GM23338 (cell line): Measurements from ENCODE around the gene POLE. TPM values are rescaled to one million over a fixed set of nuclear protein-coding genes. Genes with fewer than 3 reads are reported as not detected.

ENCODE experiments used
- ATAC-seq: fragments of 200-7000 bp; cut with Tn5 transposase; 3 replicates; pipeline ENCODE4 v1.9.1; 2020
- DNase-seq: peaks from one replicate; pipeline ENCODE4 v3.0.0-alpha.2; 2015; ENCODE audit warnings: low spot score
- H2AFZ ChIP-seq: fragments of 200-600 bp; sonication (generic); 2 replicates; pipeline ENCODE4 v1.8.0; 2016; ENCODE audit warnings: antibody characterized with exemption, mild to moderate bottlenecking, moderate library complexity
- H3F3A ChIP-seq: fragments of 200-600 bp; sonication (generic); replicated peaks from 2 replicates; pipeline ENCODE4 v1.8.0; 2017; ENCODE audit warnings: antibody characterized with exemption, mixed run types, low read depth
- H3K27ac ChIP-seq: fragments of 200-600 bp; sonication (generic); 2 replicates; pipeline ENCODE4 v1.6.1; 2016; ENCODE audit warnings: low read depth
- H3K27me3 ChIP-seq: fragments of 200-600 bp; sonication (generic); 2 replicates; pipeline ENCODE4 v1.8.0; 2016; ENCODE audit warnings: mild to moderate bottlenecking, mixed run types, moderate library complexity; ENCODE audit not compliant: insufficient read depth
- H3K36me3 ChIP-seq: fragments of 200-600 bp; sonication (generic); 2 replicates; pipeline ENCODE4 v1.8.0; 2016; ENCODE audit warnings: mild to moderate bottlenecking; ENCODE audit not compliant: insufficient read depth
- H3K4me1 ChIP-seq: fragments of 200-600 bp; sonication (generic); 2 replicates; pipeline ENCODE4 v1.8.0; 2016; ENCODE audit warnings: mild to moderate bottlenecking, moderate library complexity; ENCODE audit not compliant: insufficient read depth
- H3K4me2 ChIP-seq: fragments of 200-600 bp; sonication (generic); 2 replicates; pipeline ENCODE4 v1.7.1; 2017; ENCODE audit warnings: mixed run types
- H3K4me3 ChIP-seq: fragments of 200-600 bp; sonication (generic); 2 replicates; pipeline ENCODE4 v1.6.1; 2016; ENCODE audit warnings: mixed run types
- H3K79me2 ChIP-seq: fragments of 200-600 bp; sonication (generic); replicated peaks from 2 replicates; pipeline ENCODE4 v1.8.0; 2017; ENCODE audit warnings: mild to moderate bottlenecking; ENCODE audit not compliant: insufficient read depth
- H3K9me2 ChIP-seq: fragments of 200-600 bp; sonication (generic); 2 replicates; pipeline ENCODE4 v1.8.0; 2017; ENCODE audit not compliant: insufficient read depth
- H4K20me1 ChIP-seq: fragments of 200-600 bp; sonication (generic); replicated peaks from 2 replicates; pipeline ENCODE4 v1.8.0; 2017; ENCODE audit warnings: mild to moderate bottlenecking; ENCODE audit not compliant: insufficient read depth
- H3K27ac Mint-ChIP-seq: 2 replicates; pipeline ENCODE4 v1.8.0; 2020; ENCODE audit warnings: inconsistent platforms, mild to moderate bottlenecking, moderate library complexity, mixed read lengths
- H3K27me3 Mint-ChIP-seq: 3 replicates; pipeline ENCODE4 v1.8.0; 2022; ENCODE audit warnings: low read depth, mild to moderate bottlenecking, moderate library complexity, mixed read lengths, inconsistent platforms; ENCODE audit not compliant: insufficient read depth, poor library complexity
- H3K36me3 Mint-ChIP-seq: 3 replicates; pipeline ENCODE4 v1.8.0; 2021; ENCODE audit warnings: low read depth, mild to moderate bottlenecking, inconsistent platforms, moderate library complexity, mixed read lengths
- H3K4me1 Mint-ChIP-seq: 3 replicates; pipeline ENCODE4 v1.8.0; 2020; ENCODE audit warnings: mild to moderate bottlenecking, inconsistent platforms, mixed read lengths
- H3K4me3 Mint-ChIP-seq: 3 replicates; pipeline ENCODE4 v1.8.0; 2021; ENCODE audit warnings: moderate library complexity, mild to moderate bottlenecking, inconsistent platforms, mixed read lengths
- H3K9me3 Mint-ChIP-seq: 3 replicates; pipeline ENCODE4 v1.8.0; 2020; ENCODE audit warnings: moderate library complexity, mild to moderate bottlenecking, inconsistent platforms, mixed read lengths
- CTCF ChIP-seq, 2 experiments: fragments of 200-600 bp in 1 of 2; sonication (generic) in 1 of 2; conservative IDR thresholded peaks; 2 replicates each; pipeline versions ENCODE4 v1.5.1 to v1.6.1; 2016 to 2017; ENCODE audit warnings: antibody characterized with exemption in 2 of 2, low read depth in 2 of 2, mild to moderate bottlenecking in 2 of 2, moderate library complexity in 1 of 2
- ETS1 ChIP-seq: IDR thresholded peaks from 2 replicates; pipeline ENCODE4 v1.6.1; 2016; ENCODE audit warnings: antibody characterized with exemption
- EZH2 ChIP-seq: fragments of 200-600 bp; sonication (generic); IDR thresholded peaks from one replicate; pipeline ENCODE4 v1.8.0; 2017; ENCODE audit warnings: antibody characterized with exemption, mild to moderate bottlenecking, low read depth; ENCODE audit not compliant: unreplicated experiment
- EZH2phosphoT487 ChIP-seq: fragments of 200-600 bp; sonication (generic); IDR thresholded peaks from one replicate; pipeline ENCODE4 v1.8.1; 2018; ENCODE audit warnings: antibody characterized with exemption; ENCODE audit not compliant: unreplicated experiment
- JUNB ChIP-seq: IDR thresholded peaks from one replicate; pipeline ENCODE4 v1.6.1; 2016; ENCODE audit warnings: antibody characterized with exemption; ENCODE audit not compliant: unreplicated experiment
- NANOG ChIP-seq: IDR thresholded peaks from 2 replicates; pipeline ENCODE4 v1.6.1; 2016; ENCODE audit warnings: antibody characterized with exemption, borderline replicate concordance
- POLR2AphosphoS5 ChIP-seq: IDR thresholded peaks from 2 replicates; pipeline ENCODE4 v1.6.1; 2016; ENCODE audit warnings: antibody characterized with exemption, low read depth
- REST ChIP-seq: IDR thresholded peaks from one replicate; pipeline ENCODE4 v1.6.1; 2018; ENCODE audit warnings: antibody characterized with exemption; ENCODE audit not compliant: unreplicated experiment
- STAT1 ChIP-seq: IDR thresholded peaks from one replicate; pipeline ENCODE4 v1.6.1; 2016; ENCODE audit warnings: antibody characterized with exemption; ENCODE audit not compliant: unreplicated experiment
- ZNF331 ChIP-seq: fragments of 250-450 bp; sonication (Bioruptor Pico); IDR thresholded peaks from 2 replicates; pipeline ENCODE4 v1.5.0; 2020; ENCODE audit warnings: low read depth, mild to moderate bottlenecking, moderate library complexity
- polyA plus RNA-seq: library from polyadenylated mRNA; unstranded; fragments of >200 nt; fragmentation: Nextera tagmentation; extraction: Ambion mirVana; gene quantifications from 2 replicates; pipeline ENCODE4 v1.2.1, GENCODE V29; 2016
- total RNA-seq: library from RNA; depleted of rRNA; stranded (reverse); fragments of >200 nt; shearing (Covaris generic); gene quantifications from 2 replicates; pipeline ENCODE4 v1.2.3, GENCODE V29; 2014

POLE gene
- total and polyA plus RNA-seq, 2 experiments from 2014 or later: 33.6 to 125 TPM

GRCh38 chr12:132729541-132730320 is 42.6 kb upstream of the POLE start (continued):
- TF ChIP-seq STAT1: no peak
- no peak for TF ChIP-seq JUNB

- H3K9me3 Mint-ChIP-seq: peaks cover 19% of the 10 kb centered on the region
- Histone ChIP-seq H2AFZ (no peak overlapping the region), H3K4me1 (no peaks in the 10 kb centered on the region), H3K4me2 (no peak overlapping the region), H4K20me1 (peaks cover 19% of the 10 kb centered on the region), H3K9me2 (no peaks in the 10 kb centered on the region), H3F3A (peaks cover 17% of the 10 kb centered on the region), H3K36me3 (peaks cover 19% of the 10 kb centered on the region), H3K27ac (no peak overlapping the region), H3K27me3 (no peaks in the 10 kb centered on the region), H3K79me2 (no peaks in the 10 kb centered on the region), H3K4me3 (no peak overlapping the region)
- H3K36me3 Mint-ChIP-seq: peaks cover 93% of the 10 kb centered on the region
- DNase-seq (no peak), ATAC-seq (no peak)
- no peaks in the 10 kb centered on the region; the same call in 2 of the 3 replicates for H3K4me1 Mint-ChIP-seq
- H3K27me3 Mint-ChIP-seq: peaks cover 29% of the 10 kb centered on the region
- H3K27ac Mint-ChIP-seq: no peak overlapping the region
- H3K4me3 Mint-ChIP-seq: no peak overlapping the region; the same call in 2 of the 3 replicates
- TF ChIP-seq ETS1 (no peak), EZH2phosphoT487 (no peak), STAT1 (no peak), EZH2 (no peak), JUNB (no peak)
Measured at GRCh38 chr12:132728502-132728901, 41.4 kb upstream of the POLE start.

GRCh38 chr12:132727091-132727794 is 40.1 kb upstream of the POLE start:
- H3K27ac Mint-ChIP-seq: no peak overlapping the region
- Histone ChIP-seq H4K20me1 (peaks cover 21% of the 10 kb centered on the region), H3K4me2 (no peak overlapping the region), H3K36me3 (peaks cover 19% of the 10 kb centered on the region), H3F3A (peaks cover 17% of the 10 kb centered on the region), H3K79me2 (no peaks in the 10 kb centered on the region; the same call in 1 of the 2 replicates), H2AFZ (no peak overlapping the region), H3K4me1 (no peaks in the 10 kb centered on the region), H3K4me3 (no peak overlapping the region), H3K9me2 (no peaks in the 10 kb centered on the region), H3K27ac (no peak overlapping the region), H3K27me3 (no peaks in the 10 kb centered on the region)
- H3K27me3 Mint-ChIP-seq: peaks cover 29% of the 10 kb centered on the region
- DNase-seq (no peak), ATAC-seq (no peak)
- H3K4me3 Mint-ChIP-seq: no peak overlapping the region
- no peaks in the 10 kb centered on the region; the same call in 2 of the 3 replicates for H3K4me1 Mint-ChIP-seq
- H3K9me3 Mint-ChIP-seq: peaks cover 19% of the 10 kb centered on the region
- H3K36me3 Mint-ChIP-seq: peaks cover 93% of the 10 kb centered on the region
- TF ChIP-seq REST: no peak
- no peak for TF ChIP-seq POLR2AphosphoS5
- TF ChIP-seq NANOG: no peak
- TF ChIP-seq ZNF331: no peak
- no peak for TF ChIP-seq STAT1
- TF ChIP-seq CTCF (conservative IDR thresholded peaks at IDR 0.05; ENCODE audit: low read depth in 2 of 2): no peak
- TF ChIP-seq ETS1: no peak
